K562 (cell line): Measurements from ENCODE around the gene SLC44A1. TPM values are rescaled to one million over a fixed set of nuclear protein-coding genes. Genes with fewer than 3 reads are reported as not detected.

ENCODE experiments used
- ATAC-seq: fragments of 200-7000 bp; cut with Tn5 transposase; 3 replicates; pipeline ENCODE4 v1.9.1; 2020; ENCODE audit warnings: moderate library complexity
- BruUV-seq: library from RNA; stranded (reverse); fragments of 400-500 nt; replicated peaks from 2 replicates; lab custom pipeline; 2021; lab: Mats Ljungman, UMichigan
- CTCF ChIA-PET: fragments of 300-600 bp; formaldehyde crosslinking; extraction: SDS; loops from one replicate; lab custom pipeline; 2021; ENCODE audit warnings: low intra/inter-chr PET ratio; lab: Yijun Ruan, JAX
- POLR2A ChIA-PET: fragments of 300-600, 350-650 bp; sonication (Branson Sonifier 250); formaldehyde crosslinking; extraction: SDS; loops from one replicate; lab custom pipeline; 2021; ENCODE audit warnings: antibody characterized with exemption, inconsistent platforms; lab: Yijun Ruan, JAX
- DNase-seq, 4 experiments: peaks; one replicate each; pipeline versions ENCODE4 v3.0.0 to v3.0.0-alpha.2; 2011 to 2018; ENCODE audit warnings: low spot score in 3 of 4, mixed read lengths in 3 of 4; ENCODE audit errors: extremely low read depth in 1 of 4
- FAIRE-seq: peaks from 2 replicates; lab custom pipeline; 2011; peaks lifted over from hg19 to GRCh38; lab: Jason Lieb, UNC
- H2AFZ ChIP-seq: 2 replicates; pipeline ENCODE4 v1.6.0; 2011; ENCODE audit warnings: low read depth, low read length, control low read depth, inconsistent platforms
- H3K27ac ChIP-seq: fragments of 200-600 bp; 3 replicates; pipeline ENCODE4 v1.8.0; 2011; ENCODE audit warnings: low read depth, mild to moderate bottlenecking, control low read depth, inconsistent platforms, low read length, moderate library complexity, mixed read lengths; ENCODE audit errors: extremely low read depth
- H3K27me3 ChIP-seq, 2 experiments: fragments of 300-600 bp in 1 of 2; 2 replicates in 1 of 2; 3 replicates in 1 of 2; pipeline versions ENCODE4 v1.6.0 to v1.8.0; 2011; ENCODE audit warnings: inconsistent platforms in 2 of 2, low read length in 2 of 2, mild to moderate bottlenecking in 1 of 2, mixed read lengths in 1 of 2, moderate library complexity in 1 of 2; ENCODE audit not compliant: control insufficient read depth in 2 of 2, insufficient read depth in 2 of 2
- H3K36me3 ChIP-seq: fragments of 300-600 bp; 3 replicates; pipeline ENCODE4 v1.8.0; 2011; ENCODE audit warnings: mild to moderate bottlenecking, low read length, inconsistent platforms; ENCODE audit not compliant: control insufficient read depth, insufficient read depth
- H3K4me1 ChIP-seq, 2 experiments: fragments of 200-600 bp in 1 of 2; replicated peaks in 1 of 2; 2 replicates in 1 of 2; 3 replicates in 1 of 2; pipeline versions ENCODE4 v1.5.1 to v1.8.0; 2011; ENCODE audit warnings: inconsistent platforms in 2 of 2, low read length in 2 of 2, mild to moderate bottlenecking in 1 of 2, mixed read lengths in 1 of 2, moderate library complexity in 1 of 2; ENCODE audit not compliant: control insufficient read depth in 2 of 2, insufficient read depth in 2 of 2
- H3K4me2 ChIP-seq: 2 replicates; pipeline ENCODE4 v1.6.1; 2011; ENCODE audit warnings: low read length, control low read depth, inconsistent platforms, mixed read lengths; ENCODE audit not compliant: insufficient read depth
- H3K4me3 ChIP-seq: fragments of 200-600 bp; sonication (generic), shearing (Covaris generic); 2 replicates; pipeline ENCODE4 v1.5.1; 2016; ENCODE audit warnings: control low read depth, inconsistent platforms
- H3K79me2 ChIP-seq: fragments of 200-600 bp; 3 replicates; pipeline ENCODE4 v1.8.0; 2011; ENCODE audit warnings: low read length, inconsistent platforms; ENCODE audit not compliant: control insufficient read depth, insufficient read depth
- H3K9ac ChIP-seq, 2 experiments: 2 replicates each; pipeline versions ENCODE4 v1.6.0 to v1.6.1; 2011; ENCODE audit warnings: low read depth in 2 of 2, low read length in 2 of 2, control low read depth in 1 of 2, inconsistent platforms in 1 of 2, mild to moderate bottlenecking in 1 of 2, mixed read lengths in 1 of 2; ENCODE audit not compliant: insufficient read depth in 1 of 2
- H3K9me1 ChIP-seq: one replicate; pipeline ENCODE4 v1.6.0; 2011; ENCODE audit warnings: inconsistent platforms, mild to moderate bottlenecking, low read length, moderate library complexity; ENCODE audit not compliant: control insufficient read depth, insufficient read depth
- H3K9me3 ChIP-seq: replicated peaks from 2 replicates; pipeline ENCODE4 v1.5.1; 2011; ENCODE audit warnings: low read depth, low read length, inconsistent platforms; ENCODE audit not compliant: control insufficient read depth, insufficient read depth
- H4K20me1 ChIP-seq: replicated peaks from 2 replicates; pipeline ENCODE4 v1.6.1; 2011; ENCODE audit warnings: low read length, inconsistent platforms, mixed read lengths; ENCODE audit not compliant: control insufficient read depth, insufficient read depth
- FOSL1 ChIP-seq: fragments of 200-800 bp; sonication (Bioruptor generic); conservative IDR thresholded peaks from 2 replicates; pipeline ENCODE4 v1.6.1; 2016; ENCODE audit warnings: missing genetic modification characterization, missing compliant biosample characterization
- RREB1 ChIP-seq: fragments of 250-450 bp; sonication (Bioruptor Pico); IDR thresholded peaks from 2 replicates; pipeline ENCODE4 v1.4.0; 2020
- WGBS: fragments of 100-300 bp; shearing (Covaris generic); methylation state at CpG from one replicate; pipeline ENCODE4 v1.1.6; 2016; ENCODE audit warnings: low coverage, mixed read lengths; ENCODE audit not compliant: insufficient coverage; ENCODE audit errors: missing lambda C conversion rate; 5-methylcytosine and 5-hydroxymethylcytosine counted together
- in situ Hi-C: fragments of 300-500 bp; cut with MboI; formaldehyde crosslinking; loops from 4 replicates; pipeline ENCODE4 v1.15.0; 2018; ENCODE audit warnings: inconsistent platforms, mixed read lengths
- intact Hi-C: fragments of 100-400 bp; cut with micrococcal nuclease; formaldehyde crosslinking; loops from 2 replicates; pipeline ENCODE4 v1.14.2; 2022
- polyA plus RNA-seq, 8 experiments: library from polyadenylated mRNA; depleted of rRNA in 4 of 8; stranded (reverse) in 5 of 8; unstranded in 3 of 8; fragments of >200 nt; fragmentation: Nextera tagmentation in 2 of 8; fragmentation: Illumina TruSeq in 1 of 8; extraction: Ambion mirVana in 2 of 8; extraction: Trizol in 1 of 8; gene quantifications; 2 replicates each; pipeline versions ENCODE4 v1.2.1 to v1.2.3, GENCODE V29; 2011 to 2014; ENCODE audit warnings: inconsistent platforms in 1 of 8, missing spikeins in 1 of 8
- total RNA-seq, 7 experiments: library from RNA; depleted of rRNA in 6 of 7; stranded (reverse); fragments of >200 nt in 6 of 7; fragmentation: Illumina TruSeq in 2 of 7; extraction: Trizol in 2 of 7; gene quantifications; 2 replicates each; pipeline versions ENCODE4 v1.2.1 to v1.2.3, GENCODE V29; 2011 to 2021; ENCODE audit warnings: low replicate concordance in 1 of 7

SLC44A1 gene
- total and polyA plus RNA-seq, 9 of the 15 experiments (the other 6 are each of a cell fraction or from before 2014, with no cell fraction given) = 0.11 to 0.59 (median 0.30) TPM

GRCh38 chr9:105242557-105242956, 1.9 kb upstream of the SLC44A1 start:
- H3K4me1 ChIP-seq = peaks cover 6 to 16% of the 10 kb centered on the region in 2 experiments; a peak in 4 of 5 replicates
- no peaks in the 10 kb centered on the region for H4K20me1 ChIP-seq
- H3K27ac ChIP-seq = no peak overlapping the region
- H3K9ac ChIP-seq = no peak overlapping the region
- H2AFZ ChIP-seq = no peak overlapping the region
- TF ChIP-seq FOSL1 (0 out of 2 replicates have a peak, but pooled peaks have one; percentile 18), RREB1 (no peak)
- 2% methylated on average over 4 of the region's 4 CpGs for WGBS
- peaks cover 11 to 13% of the 10 kb centered on the region in 2 experiments; a peak in 4 of 5 replicates for H3K27me3 ChIP-seq
- no peaks in the 10 kb centered on the region for H3K36me3 ChIP-seq
- no TSS peak for BruUV-seq
- H3K9me1 ChIP-seq = no peaks in the 10 kb centered on the region
- ChIA-PET CTCF (interaction anchor here (0.6 kb wide), 1 partner anchor 177 kb away, joined by 3 read pairs; no protein-coding TSS in a partner anchor), POLR2A (interaction anchor here (0.8 kb wide), 1 partner anchor 11 kb away, joined by 3 read pairs; no protein-coding TSS in a partner anchor)
- H3K4me2 ChIP-seq = no peak overlapping the region
- in situ Hi-C loops = no loop called here
- intact Hi-C loops = loop anchor here (10.0 kb wide), 1 partner anchor 448 kb away; no protein-coding TSS in a partner anchor
- no peaks in the 10 kb centered on the region for H3K9me3 ChIP-seq
- ATAC-seq = no peak
- H3K4me3 ChIP-seq = no peak overlapping the region
- no peak for DNase-seq
- H3K79me2 ChIP-seq = no peaks in the 10 kb centered on the region
- no peak for FAIRE-seq
